PFSK-1 (cell line): Measurements from ENCODE around the gene NKX6-1.

Experiments
- FOXP2 ChIP-seq: optimal IDR thresholded peaks from 2 replicates; pipeline ENCODE3; 2011; ENCODE audit warnings: borderline replicate concordance, control low read depth, inconsistent platforms; ENCODE audit not compliant: insufficient read depth; ENCODE audit errors: extremely low read length, extremely low read depth
- POLR2AphosphoS5 ChIP-seq: IDR thresholded peaks from 2 replicates; pipeline ENCODE4 v1.6.1; 2012; ENCODE audit warnings: low read depth, mild to moderate bottlenecking, control low read depth, low read length, moderate library complexity
- REST ChIP-seq, 2 experiments: IDR thresholded peaks; 2 replicates each; pipeline versions ENCODE4 v1.6.1 to v1.8.0; 2011 to 2012; ENCODE audit warnings: low read depth in 2 of 2, low read length in 2 of 2, control low read depth in 1 of 2, inconsistent platforms in 1 of 2, mild to moderate bottlenecking in 1 of 2, moderate library complexity in 1 of 2; ENCODE audit not compliant: insufficient read depth in 1 of 2
- SIN3A ChIP-seq: IDR thresholded peaks from 2 replicates; pipeline ENCODE4 v1.6.1; 2012; ENCODE audit warnings: mild to moderate bottlenecking, low read length, moderate library complexity, borderline replicate concordance; ENCODE audit not compliant: insufficient read depth
- TAF1 ChIP-seq: IDR thresholded peaks from 2 replicates; pipeline ENCODE4 v1.6.1; 2012; ENCODE audit warnings: low read length, control low read depth, borderline replicate concordance; ENCODE audit not compliant: insufficient read depth

GRCh38 chr4:84481860-84482245, 17.2 kb downstream of the NKX6-1 start:
- TF ChIP-seq POLR2AphosphoS5 (no peak), REST (IDR thresholded peaks at IDR 0.05; ENCODE audit: insufficient read depth in 1 of 2, low read depth in 2 of 2, low read length in 2 of 2) (no peak), TAF1 (no peak), SIN3A (no peak), FOXP2 (no peak)
